ENCODE measurements around the gene HCFC2.

GRCh38 chr12:104154286-104154685, 90.0 kb downstream of the HCFC2 start:
- TF ChIP-seq POLR2A (IDR thresholded peaks at IDR 0.05) (no peak), CTCF (IDR thresholded peaks at IDR 0.05) (no peak)
